DND-41 (cell line): ENCODE data around the gene DCST1.

Experiments
- ATAC-seq: fragments of 200-7000 bp; cut with Tn5 transposase; 3 replicates; pipeline ENCODE4 v1.9.1; 2021; ENCODE audit warnings: low read depth; ENCODE audit not compliant: insufficient read depth
- DNase-seq: peaks from one replicate; pipeline ENCODE4 v3.0.0-alpha.2; 2020
- H2AFZ ChIP-seq: 2 replicates; pipeline ENCODE4 v1.6.0; 2012; ENCODE audit warnings: low read depth, low read length
- H3K27ac ChIP-seq: 2 replicates; pipeline ENCODE4 v1.5.1; 2012; ENCODE audit warnings: low read length, inconsistent platforms
- H3K27me3 ChIP-seq: fragments of 200-600 bp; sonication (generic); 2 replicates; pipeline ENCODE4 v1.6.0; 2012; ENCODE audit warnings: low read length, mild to moderate bottlenecking, inconsistent platforms; ENCODE audit not compliant: insufficient read depth, poor library complexity
- H3K36me3 ChIP-seq: 2 replicates; pipeline ENCODE4 v1.5.1; 2012; ENCODE audit warnings: low read length, inconsistent platforms; ENCODE audit not compliant: insufficient read depth
- H3K4me1 ChIP-seq: 2 replicates; pipeline ENCODE4 v1.5.1; 2012; ENCODE audit warnings: mild to moderate bottlenecking, low read length; ENCODE audit not compliant: insufficient read depth
- H3K4me2 ChIP-seq: 2 replicates; pipeline ENCODE4 v1.6.0; 2012; ENCODE audit warnings: mild to moderate bottlenecking, moderate library complexity, low read length, inconsistent platforms; ENCODE audit not compliant: insufficient read depth
- H3K4me3 ChIP-seq, 2 experiments: fragments of 200-600 bp in 1 of 2; shearing (Covaris generic) in 1 of 2; 2 replicates each; pipeline ENCODE4 v1.5.1; 2012 to 2016; ENCODE audit warnings: inconsistent platforms in 2 of 2, low read length in 2 of 2, mild to moderate bottlenecking in 2 of 2, low read depth in 1 of 2, moderate library complexity in 1 of 2
- H3K79me2 ChIP-seq: 2 replicates; pipeline ENCODE4 v1.6.0; 2012; ENCODE audit warnings: low read length, inconsistent platforms; ENCODE audit not compliant: insufficient read depth
- H3K9ac ChIP-seq: 2 replicates; pipeline ENCODE4 v1.6.0; 2012; ENCODE audit warnings: low read depth, mild to moderate bottlenecking, inconsistent platforms, low read length, moderate library complexity
- H3K9me3 ChIP-seq: 2 replicates; pipeline ENCODE4 v1.5.1; 2012; ENCODE audit warnings: low read length, moderate library complexity, mild to moderate bottlenecking, inconsistent platforms; ENCODE audit not compliant: insufficient read depth, severe bottlenecking
- H4K20me1 ChIP-seq: 2 replicates; pipeline ENCODE4 v1.6.0; 2012; ENCODE audit warnings: low read length; ENCODE audit not compliant: insufficient read depth
- CTCF ChIP-seq: IDR thresholded peaks from 2 replicates; pipeline ENCODE4 v1.5.1; 2012; ENCODE audit warnings: borderline replicate concordance, low read length, moderate library complexity, mild to moderate bottlenecking; ENCODE audit not compliant: poor library complexity, severe bottlenecking; ENCODE audit errors: extremely low read depth
- EZH2 ChIP-seq: IDR thresholded peaks from 3 replicates; pipeline ENCODE4 v1.6.1; 2012; ENCODE audit warnings: borderline replicate concordance, low read depth, mild to moderate bottlenecking, moderate library complexity, low read length, inconsistent platforms; ENCODE audit not compliant: severe bottlenecking

Gene DCST1

GRCh38 chr1:155024315-155024714 lies 9.3 kb upstream of the DCST1 start:
- no peaks in the 10 kb centered on the region for H3K36me3 ChIP-seq
- H3K9ac ChIP-seq = no peak overlapping the region
- H3K27me3 ChIP-seq = peaks cover 17% of the 10 kb centered on the region
- peaks cover 7% of the 10 kb centered on the region; the same call in 1 of the 2 replicates for H4K20me1 ChIP-seq
- H3K4me3 ChIP-seq = no peak overlapping the region
- ATAC-seq (no peak), DNase-seq (no peak)
- no peak for TF ChIP-seq EZH2
- no peaks in the 10 kb centered on the region for H3K4me1 ChIP-seq
- no peaks in the 10 kb centered on the region for H3K79me2 ChIP-seq
- no peak overlapping the region for H2AFZ ChIP-seq
- H3K9me3 ChIP-seq = no peaks in the 10 kb centered on the region
- no peak overlapping the region for H3K4me2 ChIP-seq
- no peak overlapping the region for H3K27ac ChIP-seq

GRCh38 chr1:155026154-155026553 lies 7.5 kb upstream of the DCST1 start:
- no peak overlapping the region for H2AFZ ChIP-seq
- TF ChIP-seq EZH2 = no peak
- no peak for TF ChIP-seq CTCF
- H3K9ac ChIP-seq = no peak overlapping the region
- no peaks in the 10 kb centered on the region for H3K9me3 ChIP-seq
- H3K4me1 ChIP-seq = no peaks in the 10 kb centered on the region
- no peak for ATAC-seq
- no peak overlapping the region for H3K4me3 ChIP-seq
- peaks cover 13% of the 10 kb centered on the region for H3K27me3 ChIP-seq
- H3K27ac ChIP-seq = no peak overlapping the region
- H4K20me1 ChIP-seq = 0 out of 2 replicates have a peak, but pooled peaks cover 9% of the 10 kb centered on the region
- H3K36me3 ChIP-seq = no peaks in the 10 kb centered on the region
- H3K79me2 ChIP-seq = no peaks in the 10 kb centered on the region
- DNase-seq = no peak
- H3K4me2 ChIP-seq = no peak overlapping the region

GRCh38 chr1:155026588-155026987 lies 7.0 kb upstream of the DCST1 start:
- ATAC-seq (no peak), DNase-seq (no peak)
- Histone ChIP-seq H2AFZ (no peak overlapping the region), H3K4me2 (no peak overlapping the region), H3K36me3 (no peaks in the 10 kb centered on the region), H3K9me3 (no peaks in the 10 kb centered on the region), H3K9ac (no peak overlapping the region), H3K4me1 (no peaks in the 10 kb centered on the region), H3K27me3 (peaks cover 10% of the 10 kb centered on the region), H3K27ac (no peak overlapping the region), H4K20me1 (0 out of 2 replicates have a peak, but pooled peaks cover 9% of the 10 kb centered on the region), H3K79me2 (no peaks in the 10 kb centered on the region), H3K4me3 (no peak overlapping the region)
- TF ChIP-seq EZH2 (no peak), CTCF (no peak)

- H3K27ac ChIP-seq = no peak overlapping the region
- no peak overlapping the region for H3K4me3 ChIP-seq
- no peak overlapping the region for H2AFZ ChIP-seq
- H3K27me3 ChIP-seq = peaks cover 24% of the 10 kb centered on the region
- no peaks in the 10 kb centered on the region for H3K79me2 ChIP-seq
- DNase-seq (no peak), ATAC-seq (no peak)
- H3K4me1 ChIP-seq = no peaks in the 10 kb centered on the region
- H4K20me1 ChIP-seq = peaks cover 7% of the 10 kb centered on the region; the same call in 1 of the 2 replicates
- no peaks in the 10 kb centered on the region for H3K9me3 ChIP-seq
- H3K9ac ChIP-seq = no peak overlapping the region
- TF ChIP-seq CTCF (no peak), EZH2 (no peak)
- no peak overlapping the region for H3K4me2 ChIP-seq
- H3K36me3 ChIP-seq = no peaks in the 10 kb centered on the region
Measured at GRCh38 chr1:155029513-155030242, 3.9 kb upstream of the DCST1 start.
